NT2/D1 (cell line): Measurements from ENCODE around the gene SLC47A2.

Experiments used
- YY1 ChIP-seq: IDR thresholded peaks from 2 replicates; pipeline ENCODE4 v1.6.1; 2011; ENCODE audit not compliant: insufficient read length, insufficient read depth
- ZNF274 ChIP-seq: IDR thresholded peaks from 2 replicates; pipeline ENCODE4 v1.6.1; 2011; ENCODE audit warnings: mild to moderate bottlenecking, low read depth, low read length

DNA sequence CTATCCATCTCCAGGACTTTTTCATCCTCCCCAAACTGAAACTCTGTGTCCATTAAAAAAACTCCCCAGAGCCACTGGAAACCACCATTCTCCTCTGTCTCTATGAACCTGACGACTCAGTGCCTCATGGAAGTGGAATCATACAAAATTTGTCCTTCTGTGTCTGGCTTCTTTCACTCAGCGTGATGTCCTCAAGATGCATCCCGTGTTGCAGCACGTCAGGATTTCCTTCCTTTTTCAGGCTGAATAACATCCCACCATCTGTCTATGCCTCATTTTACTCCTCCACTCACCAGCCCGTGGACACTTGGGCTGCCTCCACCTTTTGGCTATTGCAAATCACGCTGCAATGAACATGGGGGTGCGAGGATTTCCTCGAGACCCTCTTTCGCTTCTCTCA is 44.4 kb upstream of the SLC47A2 start:
- TF ChIP-seq ZNF274: no peak
- TF ChIP-seq YY1: no peak
